Cardiac ventricle fibroblast (primary cell): ENCODE data around the gene NPY1R. TPM values are rescaled to one million over a fixed set of nuclear protein-coding genes. Genes with fewer than 3 reads are reported as not detected.

ENCODE experiments used
- total RNA-seq: library from RNA; depleted of rRNA; stranded (reverse); fragments of >200 nt; gene quantifications from 2 replicates; pipeline ENCODE4 v1.2.3, GENCODE V29; 2015

The NPY1R gene
- 0.12 TPM in 1 of 2 replicates, not detected in the other for total RNA-seq

DNA sequence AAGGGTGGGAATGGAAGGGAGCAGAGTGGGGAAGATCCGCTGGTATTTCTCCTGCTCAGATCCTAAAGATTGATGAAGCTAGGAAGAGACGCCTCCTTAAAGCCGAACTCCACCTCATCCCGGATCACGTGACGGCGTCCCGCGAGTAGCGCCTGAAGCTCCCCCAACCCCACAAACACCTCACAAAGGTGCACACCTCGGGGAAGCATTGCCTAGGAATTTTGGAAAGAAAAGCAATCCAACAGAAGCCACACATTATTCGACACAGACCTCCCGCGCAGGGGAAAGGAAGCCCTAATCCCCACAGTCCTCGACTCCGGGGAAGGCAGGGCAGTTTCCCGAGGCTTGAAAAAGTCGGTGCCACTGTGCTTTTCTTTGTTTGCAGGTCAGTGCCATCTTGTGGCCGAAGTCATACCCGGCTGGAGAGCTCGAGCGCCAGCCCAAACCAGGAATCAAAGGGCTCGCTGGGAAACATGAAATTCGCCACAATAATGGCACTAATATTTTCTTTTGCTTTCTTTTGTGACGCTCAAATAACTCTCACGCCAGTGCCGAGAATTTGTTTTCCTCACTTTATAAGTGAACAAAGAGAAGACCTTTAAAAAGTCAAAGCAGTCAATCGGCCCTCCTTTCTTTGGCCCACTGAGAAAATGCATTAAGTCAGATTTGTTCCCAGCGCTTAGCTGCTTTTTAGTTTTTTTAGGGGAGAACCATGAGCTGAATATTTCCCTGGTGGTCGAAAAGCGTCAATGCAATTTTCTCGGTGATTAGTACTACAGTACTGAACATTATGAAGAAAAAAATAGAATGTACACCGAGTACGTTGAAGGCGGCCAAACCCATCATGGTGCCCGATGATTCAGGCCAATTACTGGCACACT is at the start of gene NPY1R:
NPY1R (minus strand) TSS at position 71 of the 881 bp plus-strand sequence. CDS start 6,042 bp downstream, outside the sequence.

DNA sequence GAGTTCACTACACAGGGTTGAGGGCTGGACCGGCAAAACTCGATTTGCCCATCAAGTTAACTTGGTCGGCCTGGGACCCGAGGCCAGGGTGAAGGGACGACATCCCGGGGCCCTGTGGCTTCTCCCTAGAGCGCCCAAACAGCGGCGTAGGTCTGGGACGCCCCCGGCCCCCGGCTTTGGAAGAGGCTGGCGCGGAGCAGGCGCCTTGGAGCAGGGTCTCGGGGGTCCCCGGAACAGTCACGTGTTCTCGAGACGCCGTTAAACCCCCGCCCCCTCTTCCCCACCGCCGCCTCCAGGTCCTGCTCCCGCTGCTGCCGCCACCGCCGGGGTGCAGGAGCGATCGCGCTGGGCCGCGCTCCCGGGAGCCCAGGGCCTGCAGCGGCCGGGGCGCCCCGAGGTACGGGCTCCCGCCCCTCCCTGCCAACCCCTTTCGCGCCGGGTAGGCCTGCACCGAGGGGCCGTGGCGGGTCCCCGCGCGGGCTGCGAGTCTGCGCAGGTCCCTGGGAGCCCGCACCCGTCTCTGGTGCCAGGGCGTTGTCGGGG is 11.3 kb upstream of the NPY1R start, which contains the start of gene NPY5R:
NPY5R (plus strand) TSS at position 289 of the 543 bp plus-strand sequence. CDS start 6,382 bp downstream, outside the sequence.

Other genes starting within 250 kb of the NPY1R start
- gene NAF1, start 165.7 kb downstream of the NPY1R start, total RNA-seq = 11.9 and 18.5 TPM in 2 replicates
- not detected in 2 replicates for gene NPY5R, start 11.3 kb upstream of the NPY1R start, total RNA-seq
- gene TKTL2, start 141.2 kb upstream of the NPY1R start, total RNA-seq = not detected in 2 replicates
- gene TMA16, start 162.1 kb upstream of the NPY1R start, total RNA-seq = 13.9 and 14.7 TPM in 2 replicates